Stimulated activated CD4-positive, alpha-beta T cell treated with anti-CD3 and anti-CD28 coated beads, Interleukin-4, amount 100 ng/mL, for 24 hours (primary cell): Measurements from ENCODE around the gene TOM1.

Experiments
- DNase-seq: peaks from one replicate; pipeline ENCODE4 v3.0.0-alpha.2; 2020

The TOM1 gene

GRCh38 chr22:35299673-35300499, at the start of gene TOM1:
TOM1 (plus strand) TSS chr22:35299894; CDS start chr22:35299929, 35 bp downstream.
- peak; percentile 96 for DNase-seq

- DNase-seq: no peak
Observed at GRCh38 chr22:35250156-35250555, 49.5 kb upstream of the TOM1 start.

- DNase-seq: no peak
Observed at GRCh38 chr22:35253946-35254345, 45.7 kb upstream of the TOM1 start.

GRCh38 chr22:35257002-35257320, 42.7 kb upstream of the TOM1 start:
- DNase-seq: no peak

- DNase-seq: peak; percentile 88
Observed at GRCh38 chr22:35257321-35258190, 42.1 kb upstream of the TOM1 start, which contains the start of gene HMGXB4. HMGXB4 (plus strand) TSS chr22:35257493; CDS start chr22:35262391, 4,898 bp downstream.

GRCh38 chr22:35258191-35258988, 41.3 kb upstream of the TOM1 start:
- peak; percentile 12 for DNase-seq

GRCh38 chr22:35264986-35265385, 34.7 kb upstream of the TOM1 start:
- DNase-seq: no peak

GRCh38 chr22:35266277-35266676, 33.4 kb upstream of the TOM1 start:
- no peak for DNase-seq

GRCh38 chr22:35269630-35270029, 30.1 kb upstream of the TOM1 start:
- DNase-seq: no peak

GRCh38 chr22:35274154-35274871, 25.4 kb upstream of the TOM1 start:
- no peak for DNase-seq

- DNase-seq: no peak
Observed at GRCh38 chr22:35275580-35275979, 24.1 kb upstream of the TOM1 start.

- DNase-seq: no peak
Observed at GRCh38 chr22:35276019-35276418, 23.7 kb upstream of the TOM1 start.

GRCh38 chr22:35288116-35288515, 11.6 kb upstream of the TOM1 start:
- DNase-seq: peak; percentile 25

- no peak for DNase-seq
Observed at GRCh38 chr22:35292786-35293185, 6.9 kb upstream of the TOM1 start.

- DNase-seq: no peak
Observed at GRCh38 chr22:35296051-35296450, 3.6 kb upstream of the TOM1 start.

GRCh38 chr22:35299217-35299672, 449 bp upstream of the TOM1 start:
- DNase-seq: no peak

GRCh38 chr22:35301372-35301874, 1.7 kb downstream of the TOM1 start:
- no peak for DNase-seq

- no peak for DNase-seq
Observed at GRCh38 chr22:35303029-35303624, 3.4 kb downstream of the TOM1 start.

- no peak for DNase-seq
Observed at GRCh38 chr22:35305525-35306070, 5.9 kb downstream of the TOM1 start.

GRCh38 chr22:35306350-35306967, 6.8 kb downstream of the TOM1 start:
- DNase-seq: no peak

GRCh38 chr22:35307372-35307771, 7.7 kb downstream of the TOM1 start:
- no peak for DNase-seq
